HEK293T (cell line): ENCODE data around the gene INSYN2A.

Experiments used
- CTCF ChIA-PET: fragments of 350-600 bp; formaldehyde crosslinking; extraction: SDS; loops from one replicate; lab custom pipeline; 2021; ENCODE audit warnings: antibody characterized with exemption, inconsistent platforms; lab: Yijun Ruan, JAX
- POLR2A ChIA-PET: fragments of 350-600 bp; formaldehyde crosslinking; extraction: SDS; loops from one replicate; lab custom pipeline; 2020; ENCODE audit warnings: antibody characterized with exemption, inconsistent platforms; lab: Yijun Ruan, JAX
- DNase-seq: peaks from one replicate; pipeline ENCODE4 v3.0.0; 2012; ENCODE audit warnings: mixed read lengths; ENCODE audit errors: extremely low spot score
- ARNT ChIP-seq: fragments of 450-650 bp; IDR thresholded peaks from 2 replicates; pipeline ENCODE4 v1.6.1; 2017; ENCODE audit warnings: mild to moderate bottlenecking
- BHLHE40 ChIP-seq: fragments of 450-650 bp; IDR thresholded peaks from 2 replicates; pipeline ENCODE4 v1.6.1; 2016; ENCODE audit warnings: mild to moderate bottlenecking, moderate library complexity, borderline replicate concordance
- CTBP1 ChIP-seq: fragments of 450-650 bp; IDR thresholded peaks from 2 replicates; pipeline ENCODE4 v1.6.1; 2016; ENCODE audit warnings: borderline replicate concordance
- ELF4 ChIP-seq: fragments of 450-650 bp; IDR thresholded peaks from 2 replicates; pipeline ENCODE4 v1.6.1; 2017; ENCODE audit warnings: antibody characterized with exemption
- FOXA1 ChIP-seq: fragments of 450-650 bp; IDR thresholded peaks from 2 replicates; pipeline ENCODE4 v1.6.1; 2016; ENCODE audit warnings: mild to moderate bottlenecking
- FOXK2 ChIP-seq: fragments of 450-650 bp; IDR thresholded peaks from 2 replicates; pipeline ENCODE4 v1.6.1; 2016; ENCODE audit warnings: mild to moderate bottlenecking
- FOXM1 ChIP-seq: fragments of 450-650 bp; IDR thresholded peaks from 2 replicates; pipeline ENCODE4 v1.6.1; 2017; ENCODE audit warnings: mild to moderate bottlenecking, borderline replicate concordance
- HDGF ChIP-seq: fragments of 450-650 bp; IDR thresholded peaks from 2 replicates; pipeline ENCODE4 v1.6.1; 2017; ENCODE audit warnings: antibody characterized with exemption, borderline replicate concordance
- L3MBTL2 ChIP-seq: fragments of 450-650 bp; conservative IDR thresholded peaks from 2 replicates; pipeline ENCODE4 v1.6.1; 2016; ENCODE audit warnings: mild to moderate bottlenecking
- LEF1 ChIP-seq: fragments of 450-650 bp; IDR thresholded peaks from 2 replicates; pipeline ENCODE4 v1.6.1; 2017; ENCODE audit warnings: mild to moderate bottlenecking, borderline replicate concordance
- NFRKB ChIP-seq: fragments of 450-650 bp; IDR thresholded peaks from 2 replicates; pipeline ENCODE4 v1.6.1; 2016; ENCODE audit warnings: mild to moderate bottlenecking, moderate library complexity
- SP1 ChIP-seq: fragments of 450-650 bp; IDR thresholded peaks from 2 replicates; pipeline ENCODE4 v1.6.1; 2017
- SUZ12 ChIP-seq: fragments of 450-650 bp; IDR thresholded peaks from 2 replicates; pipeline ENCODE4 v1.6.1; 2016; ENCODE audit warnings: mild to moderate bottlenecking
- TARDBP ChIP-seq: fragments of 450-650 bp; IDR thresholded peaks from 2 replicates; pipeline ENCODE4 v1.6.1; 2016
- ZNF384 ChIP-seq: fragments of 450-650 bp; IDR thresholded peaks from 2 replicates; pipeline ENCODE4 v1.6.1; 2016
- TF ChIP-seq, protein P1 (sequence below): fragments of 450-650 bp; IDR thresholded peaks from 2 replicates; pipeline ENCODE4 v1.6.1; 2016

The INSYN2A gene

DNA sequence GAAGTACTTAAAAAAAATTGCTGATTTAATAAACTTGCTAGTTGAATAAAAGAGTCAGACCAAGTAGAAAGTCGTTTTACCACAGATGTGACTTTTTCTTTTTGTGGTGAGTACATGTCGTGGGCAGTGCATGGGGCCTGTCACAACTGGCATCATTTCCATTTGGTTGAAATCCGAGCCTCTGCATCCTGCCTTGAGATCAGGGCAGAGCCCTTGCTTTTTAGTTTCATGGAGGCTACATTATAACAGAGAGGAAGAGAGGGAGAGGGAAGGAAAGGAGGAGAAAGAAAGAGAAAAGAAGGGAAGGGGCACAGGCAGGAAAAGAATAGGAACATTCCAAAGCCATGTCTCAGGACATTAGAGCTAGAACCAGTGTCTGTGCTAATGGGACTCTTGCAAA lies 20.4 kb upstream of the INSYN2A start:
- ChIA-PET POLR2A (no interaction called here), CTCF (interaction anchor here (0.7 kb wide), 1 partner anchor 14 kb away, joined by 3 read pairs; no protein-coding TSS in a partner anchor)
- DNase-seq = no peak
- TF ChIP-seq FOXA1 (no peak), L3MBTL2 (no peak)
- TF ChIP-seq, protein P1, sequence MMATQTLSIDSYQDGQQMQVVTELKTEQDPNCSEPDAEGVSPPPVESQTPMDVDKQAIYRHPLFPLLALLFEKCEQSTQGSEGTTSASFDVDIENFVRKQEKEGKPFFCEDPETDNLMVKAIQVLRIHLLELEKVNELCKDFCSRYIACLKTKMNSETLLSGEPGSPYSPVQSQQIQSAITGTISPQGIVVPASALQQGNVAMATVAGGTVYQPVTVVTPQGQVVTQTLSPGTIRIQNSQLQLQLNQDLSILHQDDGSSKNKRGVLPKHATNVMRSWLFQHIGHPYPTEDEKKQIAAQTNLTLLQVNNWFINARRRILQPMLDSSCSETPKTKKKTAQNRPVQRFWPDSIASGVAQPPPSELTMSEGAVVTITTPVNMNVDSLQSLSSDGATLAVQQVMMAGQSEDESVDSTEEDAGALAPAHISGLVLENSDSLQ = no peak

DNA sequence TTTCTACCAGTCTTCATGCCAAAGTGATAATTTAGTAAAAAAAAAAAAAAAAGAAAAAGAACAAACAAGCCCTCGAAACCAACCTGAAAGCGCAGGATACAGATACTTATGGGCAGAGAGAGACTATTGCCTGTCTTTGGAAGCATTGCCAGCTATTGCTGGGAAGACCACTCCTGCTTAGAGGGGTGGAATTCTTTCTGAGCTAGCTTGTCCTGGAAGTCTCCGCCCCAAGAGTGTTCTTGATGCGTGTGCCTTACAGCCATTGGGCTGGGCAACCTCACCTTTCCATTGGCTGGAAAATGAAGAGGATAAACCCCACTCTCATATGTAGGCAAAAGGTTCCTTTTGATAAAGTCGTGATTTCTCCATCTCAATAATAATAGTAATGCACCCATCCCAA lies 19.9 kb upstream of the INSYN2A start:
- POLR2A ChIA-PET = no interaction called here
- TF ChIP-seq L3MBTL2 (no peak), FOXA1 (no peak), ZNF384 (no peak), NFRKB (no peak), LEF1 (no peak), TARDBP (no peak), ARNT (no peak), HDGF (no peak), SUZ12 (no peak), BHLHE40 (no peak), FOXM1 (no peak)
- no peak for DNase-seq
- CTCF ChIA-PET = interaction anchor here (0.6 to 0.7 kb wide), 2 partner anchors 13 to 27 kb away, joined by 3 read pairs; no protein-coding TSS in a partner anchor

DNA sequence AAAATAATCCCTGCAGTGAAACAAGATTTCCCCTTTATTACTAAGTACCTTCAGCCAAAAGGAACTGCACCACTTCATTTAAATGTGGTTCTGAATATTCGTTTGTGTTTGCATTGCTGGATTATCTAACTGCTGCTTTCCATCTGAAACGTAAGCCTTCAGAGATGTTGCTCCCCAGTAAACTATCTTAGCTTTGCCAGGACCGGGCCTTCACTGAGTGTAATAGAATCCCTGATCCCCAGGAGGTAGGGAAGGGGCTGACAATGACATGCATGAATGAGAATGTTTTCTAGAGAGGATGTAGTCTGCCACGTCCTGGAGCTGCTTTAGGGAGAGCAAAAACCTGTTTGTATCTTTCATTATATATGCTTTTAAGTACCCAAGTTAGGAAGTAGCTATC lies 19.5 kb upstream of the INSYN2A start:
- POLR2A ChIA-PET = no interaction called here
- TF ChIP-seq LEF1 = no peak
- no peak for TF ChIP-seq FOXA1
- TF ChIP-seq, protein P1 = no peak
- no peak for TF ChIP-seq CTBP1
- TF ChIP-seq TARDBP = no peak
- TF ChIP-seq FOXK2 = no peak
- TF ChIP-seq SUZ12 = no peak
- no peak for DNase-seq

DNA sequence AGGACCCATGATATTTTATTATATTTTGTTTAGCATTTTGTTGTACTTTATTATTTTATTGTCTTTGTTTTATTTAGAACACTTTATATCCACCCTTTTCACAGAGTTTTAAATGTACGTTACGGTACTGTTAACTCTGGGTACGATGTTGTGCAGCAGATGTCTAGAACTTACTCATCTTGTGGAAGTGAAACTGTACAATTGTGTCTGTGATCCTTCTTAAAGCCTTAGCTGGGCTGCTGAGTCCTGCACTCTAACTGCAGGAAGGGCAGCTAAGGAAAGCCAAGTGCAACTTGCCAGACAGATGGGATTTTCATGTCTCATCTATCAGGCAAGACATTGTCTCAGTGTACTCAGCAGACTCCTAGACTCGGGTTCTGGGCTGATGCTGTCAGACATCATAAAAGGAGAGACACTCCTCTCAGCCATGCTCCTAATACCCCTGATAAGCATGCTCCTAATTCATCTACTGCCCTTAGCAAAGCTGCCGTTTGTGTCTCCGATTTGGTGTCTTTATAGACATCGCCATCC lies 14.6 kb upstream of the INSYN2A start:
- TF ChIP-seq SP1 = no peak
- TF ChIP-seq, protein P1 = no peak
- no peak for TF ChIP-seq ARNT
- no peak for TF ChIP-seq FOXK2
- ChIA-PET POLR2A (no interaction called here), CTCF (no interaction called here)
- DNase-seq = no peak

More for the DNA sequence above, 19.5 kb upstream of the INSYN2A start:
- CTCF ChIA-PET = interaction anchor here (0.6 to 0.7 kb wide), 2 partner anchors 13 to 28 kb away, joined by 3 read pairs; no protein-coding TSS in a partner anchor

DNA sequence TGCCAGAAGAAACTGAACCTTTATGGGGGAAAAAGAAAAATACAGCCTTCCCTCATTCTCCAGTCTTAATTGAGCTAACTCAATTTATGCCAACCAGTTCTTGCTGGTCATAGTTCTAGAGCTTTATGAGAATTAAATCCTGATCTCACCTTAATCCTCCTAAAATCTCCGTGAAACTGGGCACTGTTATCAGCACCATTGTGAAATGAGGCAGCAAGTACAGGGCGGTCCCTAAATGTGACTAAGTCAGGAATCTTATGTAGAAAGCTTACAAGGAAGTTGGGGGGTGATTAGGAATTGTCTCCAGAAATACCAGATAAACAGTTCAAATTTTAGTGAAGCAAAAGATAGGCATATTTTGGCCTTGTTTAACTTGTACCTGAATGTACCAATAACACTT lies 10.7 kb upstream of the INSYN2A start:
- POLR2A ChIA-PET = no interaction called here
- CTCF ChIA-PET = no interaction called here
- no peak for DNase-seq
- TF ChIP-seq HDGF (no peak), FOXK2 (no peak), ARNT (no peak), LEF1 (no peak), L3MBTL2 (no peak), NFRKB (no peak), FOXA1 (no peak), ZNF384 (no peak), TARDBP (no peak)
- TF ChIP-seq, protein P1 = no peak

DNA sequence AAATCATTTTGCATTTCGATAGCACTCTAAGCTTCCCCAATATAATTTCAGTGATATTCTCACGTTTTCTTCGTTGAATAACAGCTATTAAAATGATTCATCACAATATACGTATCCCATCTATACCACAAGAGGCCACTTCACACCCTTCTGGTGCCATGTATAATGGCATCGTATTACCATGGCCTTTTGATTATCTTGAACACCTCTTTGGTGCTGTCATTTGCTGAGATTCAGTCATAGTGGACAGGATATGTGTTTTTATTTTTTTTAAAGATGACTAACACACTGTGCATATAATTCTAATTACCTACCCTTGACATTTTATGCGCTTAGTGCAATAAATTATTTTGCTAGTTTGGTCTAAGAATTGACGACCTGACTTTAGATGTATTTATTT lies 6.7 kb upstream of the INSYN2A start:
- no peak for DNase-seq
- TF ChIP-seq CTBP1 (no peak), HDGF (no peak), TARDBP (no peak), FOXK2 (no peak), ARNT (no peak), L3MBTL2 (no peak), SP1 (no peak), FOXA1 (no peak), LEF1 (no peak), FOXM1 (no peak), ELF4 (no peak), BHLHE40 (no peak), NFRKB (no peak), ZNF384 (no peak), SUZ12 (no peak)
- TF ChIP-seq, protein P1 = no peak
- CTCF ChIA-PET = interaction anchor here (1.0 kb wide), 1 partner anchor 13 kb away, joined by 3 read pairs; no protein-coding TSS in a partner anchor
- POLR2A ChIA-PET = no interaction called here
